SH-SY5Y (cell line): Measurements from ENCODE around the gene OMG.

Source experiments
- GATA2 ChIP-seq: IDR thresholded peaks from 2 replicates; pipeline ENCODE4 v1.6.1; 2011; ENCODE audit warnings: mild to moderate bottlenecking, low read depth, low read length
- GATA3 ChIP-seq: IDR thresholded peaks from 2 replicates; pipeline ENCODE4 v1.6.1; 2011; ENCODE audit warnings: low read depth, mild to moderate bottlenecking, low read length, moderate library complexity

DNA sequence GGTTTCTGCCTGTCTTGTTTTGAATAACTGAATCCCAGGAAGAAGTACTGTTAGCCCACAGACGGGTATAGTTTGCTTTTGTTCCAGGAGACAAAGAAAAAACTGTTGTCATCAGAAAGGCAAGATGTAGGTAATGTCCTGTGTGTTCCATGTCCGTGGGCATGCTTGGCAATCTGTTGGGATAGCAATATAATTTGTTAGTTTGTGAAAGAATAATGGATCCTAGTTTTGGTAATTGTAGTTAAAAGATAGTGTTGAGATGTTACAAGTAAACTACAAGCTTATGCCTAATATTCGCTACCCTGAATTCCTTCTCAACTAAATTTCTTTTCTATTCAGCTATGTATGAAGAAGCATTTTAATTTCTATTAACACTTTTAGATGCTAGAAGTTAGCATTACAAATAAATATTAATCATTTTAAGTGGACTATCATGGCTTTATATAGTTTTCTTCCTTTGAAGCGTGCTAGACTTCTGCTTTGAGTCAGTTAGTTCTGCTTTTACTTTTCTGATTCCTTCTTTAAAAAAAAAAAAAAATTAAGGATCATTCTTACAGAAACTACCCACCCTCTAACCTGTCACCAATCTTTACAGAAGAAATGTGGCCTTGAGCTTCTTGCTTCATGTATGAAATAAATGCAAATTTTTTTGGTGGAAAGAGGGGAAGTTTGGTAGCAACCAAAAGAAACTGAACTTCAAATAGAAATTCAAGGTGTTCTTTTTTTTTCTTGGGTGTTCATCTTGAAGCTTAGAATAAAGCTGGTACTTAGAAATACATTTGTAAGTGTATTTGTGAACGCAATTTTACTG is 22.0 kb upstream of the OMG start:
- TF ChIP-seq GATA3: no peak
- TF ChIP-seq GATA2: no peak
